ENCODE measurements around the gene BANK1. TPM values are rescaled to one million over a fixed set of nuclear protein-coding genes. Genes with fewer than 3 reads are reported as not detected.

The BANK1 gene
- total and polyA plus RNA-seq, 2 of the 4 experiments (the other 2 are of a cell fraction) = under 0.01 to 0.51 TPM

DNA sequence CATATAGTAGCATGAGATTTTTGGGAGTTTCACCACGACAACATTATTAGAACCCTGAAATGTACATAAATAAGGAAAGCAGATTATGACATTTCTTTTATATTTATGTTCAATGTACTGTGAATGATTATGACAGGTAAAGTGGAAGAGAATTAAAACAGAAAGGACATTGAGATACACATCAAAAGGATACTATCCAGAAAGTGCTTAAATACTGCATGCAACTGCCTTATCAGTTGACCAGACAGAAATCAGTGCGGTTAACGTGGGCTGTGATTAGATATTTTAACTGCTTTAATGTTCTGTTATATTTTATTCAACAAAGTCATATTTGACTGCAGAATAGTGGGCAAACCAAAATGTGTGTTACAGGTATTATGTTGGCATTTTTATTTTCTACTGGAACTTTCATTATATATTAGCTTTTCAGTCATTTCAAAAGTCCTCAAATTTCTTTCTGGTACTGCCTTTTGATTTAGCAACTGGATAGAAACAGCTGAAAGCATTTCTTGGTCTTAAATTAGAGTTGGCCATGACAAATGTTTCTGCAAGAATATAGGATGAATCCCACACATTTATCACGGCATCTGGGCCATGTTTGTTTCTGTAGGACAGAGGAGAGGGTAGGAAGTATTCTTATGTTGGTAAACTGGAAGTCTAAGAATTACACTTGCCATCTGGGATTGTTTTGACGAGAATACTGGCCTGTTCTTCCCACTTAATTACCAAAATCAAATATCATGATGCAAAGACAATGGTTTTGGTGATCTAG lies 299.5 kb downstream of the BANK1 start:
- no CpG with 5 or more reads among the region's 5 CpGs for WGBS, 2 experiments (ENCODE audit: extremely low coverage in 2 of 2, insufficient read length in 1 of 2)
- intact Hi-C loops (cut with micrococcal nuclease) = no loop called here
- no peak overlapping the region for H3K27ac ChIP-seq (ENCODE audit: insufficient read depth, low read length)

More for the DNA sequence above, 299.5 kb downstream of the BANK1 start:
- Histone ChIP-seq H3K4me3 (ENCODE audit: insufficient read depth, low read depth, low read length) (no peak overlapping the region), H4K20me1 (ENCODE audit: insufficient read depth, low read length) (no peaks in the 10 kb centered on the region), H2BK20ac (ENCODE audit: low read depth, low read length) (no peak overlapping the region), H4K91ac (ENCODE audit: insufficient read depth, low read depth, low read length) (no peak overlapping the region), H2AK9ac (replicated peaks; ENCODE audit: low read depth, low read length, poor library complexity) (no peak overlapping the region), H4K8ac (ENCODE audit: low read depth in 2 of 2, low read length in 2 of 2) (no peak overlapping the region), H3K4me2 (ENCODE audit: low read depth, low read length) (no peak overlapping the region), H3K79me1 (ENCODE audit: low read depth in 1 of 2, low read length in 2 of 2) (no peaks in the 10 kb centered on the region), H2AFZ (replicated peaks; ENCODE audit: low read length, poor library complexity) (no peak overlapping the region), H3K56ac (ENCODE audit: extremely low read depth, insufficient read depth, low read length) (no peak overlapping the region), H3K9me1 (ENCODE audit: insufficient read depth, low read length) (no peaks in the 10 kb centered on the region), H3K9me3 (ENCODE audit: control insufficient read depth, insufficient read depth, low read length) (no peaks in the 10 kb centered on the region), H2AK5ac (ENCODE audit: low read depth, low read length) (no peak overlapping the region), H3K14ac (replicated peaks; ENCODE audit: low read depth, low read length) (no peak overlapping the region), H3K23ac (ENCODE audit: low read depth, low read length) (no peak overlapping the region), H3K18ac (ENCODE audit: low read depth, low read length) (no peak overlapping the region), H2BK5ac (ENCODE audit: low read depth, low read length, poor library complexity, severe bottlenecking) (no peak overlapping the region), H3K4me1 (ENCODE audit: control insufficient read depth, insufficient read depth, low read length) (no peaks in the 10 kb centered on the region), H3K4ac (ENCODE audit: low read depth, low read length) (no peak overlapping the region), H3K9ac (ENCODE audit: low read depth, low read length) (no peak overlapping the region), H3K36me3 (ENCODE audit: control insufficient read depth, insufficient read depth, low read length) (no peaks in the 10 kb centered on the region), H2BK120ac (ENCODE audit: low read depth, low read length) (no peak overlapping the region), H4K5ac (ENCODE audit: low read depth, low read length) (no peak overlapping the region), H2BK15ac (ENCODE audit: low read depth, low read length) (no peak overlapping the region), H3K27me3 (ENCODE audit: control insufficient read depth, insufficient read depth, low read length) (no peaks in the 10 kb centered on the region)
- in situ Hi-C loops (cut with MboI; ENCODE audit: low sequenced_read_pairs) (no loop called here), dilution Hi-C loops (cut with HindIII; ENCODE audit: low sequenced_read_pairs, unreplicated experiment) (no loop called here)
- TF ChIP-seq ELK1 (IDR thresholded peaks at IDR 0.05; ENCODE audit: borderline replicate concordance, low read depth, low read length) = no peak
- TF ChIP-seq MAFK (IDR thresholded peaks at IDR 0.05; ENCODE audit: low read depth, low read length) = no peak
- TF ChIP-seq CTCF (conservative IDR thresholded peaks at IDR 0.05; ENCODE audit: low read depth, low read length) = no peak
- no peak for TF ChIP-seq RCOR1 (IDR thresholded peaks at IDR 0.05; ENCODE audit: insufficient replicate concordance, low read length)
- no peak for TF ChIP-seq NFE2L2 (IDR thresholded peaks at IDR 0.05; ENCODE audit: low read depth, low read length)
- no peak for TF ChIP-seq RAD21 (IDR thresholded peaks at IDR 0.05; ENCODE audit: low read length)
- no peak for TF ChIP-seq POLR2A (IDR thresholded peaks at IDR 0.05; ENCODE audit: low read depth, low read length)
- no peak for TF ChIP-seq SMC3 (IDR thresholded peaks at IDR 0.05; ENCODE audit: low read depth, low read length)
- TF ChIP-seq, protein P1, sequence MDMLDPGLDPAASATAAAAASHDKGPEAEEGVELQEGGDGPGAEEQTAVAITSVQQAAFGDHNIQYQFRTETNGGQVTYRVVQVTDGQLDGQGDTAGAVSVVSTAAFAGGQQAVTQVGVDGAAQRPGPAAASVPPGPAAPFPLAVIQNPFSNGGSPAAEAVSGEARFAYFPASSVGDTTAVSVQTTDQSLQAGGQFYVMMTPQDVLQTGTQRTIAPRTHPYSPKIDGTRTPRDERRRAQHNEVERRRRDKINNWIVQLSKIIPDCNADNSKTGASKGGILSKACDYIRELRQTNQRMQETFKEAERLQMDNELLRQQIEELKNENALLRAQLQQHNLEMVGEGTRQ (IDR thresholded peaks at IDR 0.05; ENCODE audit: low read depth, low read length) = no peak
- POLR2A ChIA-PET (ENCODE audit: unreplicated experiment) = no interaction called here
- no TSS peak for BruUV-seq (replicated peaks)
- DNase-seq (no peak), ATAC-seq (ENCODE audit: low read depth) (no peak)
- CTCF ChIA-PET = no interaction called here
